NCI-H1436 treated with DMSO at 0.1 percent for 48 hours (cell line): ENCODE results near the gene XXYLT1.
"Not testable (repeated sequence)": the region's sequence is repeated elsewhere in the genome, so short reads cannot be mapped to it uniquely, and the experiment has no call there.

ENCODE experiments used
- DNase-seq: peaks from one replicate; lab custom pipeline; 2025; lab: John Stamatoyannopoulos, UW

The XXYLT1 gene

DNA sequence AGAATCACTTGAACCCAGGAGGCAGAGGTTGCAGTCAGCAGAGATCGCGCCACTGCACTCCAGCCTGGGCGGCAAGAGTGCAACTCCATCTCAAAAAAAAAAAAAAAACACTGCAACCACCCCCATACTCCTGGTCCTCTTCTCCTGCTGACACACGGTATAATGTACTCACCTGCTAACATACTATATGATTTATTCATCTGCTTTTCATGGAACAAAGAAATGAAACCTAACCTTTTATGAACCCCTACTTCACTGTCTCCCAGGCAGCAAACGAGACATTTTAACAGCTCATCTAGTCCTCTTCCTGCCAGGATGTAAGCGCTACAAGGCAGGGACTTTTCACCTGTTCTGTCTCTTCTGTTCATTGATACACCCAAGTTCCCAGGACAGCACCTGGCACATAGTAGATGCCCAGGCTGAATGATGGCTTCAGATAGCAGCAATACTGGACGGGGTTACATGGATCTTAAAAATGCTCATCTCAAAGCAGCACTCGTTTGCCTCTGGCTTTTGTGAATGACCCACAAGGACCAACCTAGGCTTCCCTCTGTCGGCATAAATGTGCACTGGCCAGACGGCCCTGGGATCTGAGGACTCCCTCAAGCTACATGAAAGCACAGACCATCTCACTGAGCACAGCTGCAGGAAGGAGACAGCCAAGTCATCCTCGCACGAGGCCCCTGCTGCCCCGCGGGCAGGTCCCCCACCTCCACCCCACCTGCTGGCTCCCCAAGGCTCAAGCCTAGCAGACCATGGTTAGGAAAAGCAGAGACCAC lies 20.3 kb downstream of the XXYLT1 start:
- peak; percentile 35 for DNase-seq

DNA sequence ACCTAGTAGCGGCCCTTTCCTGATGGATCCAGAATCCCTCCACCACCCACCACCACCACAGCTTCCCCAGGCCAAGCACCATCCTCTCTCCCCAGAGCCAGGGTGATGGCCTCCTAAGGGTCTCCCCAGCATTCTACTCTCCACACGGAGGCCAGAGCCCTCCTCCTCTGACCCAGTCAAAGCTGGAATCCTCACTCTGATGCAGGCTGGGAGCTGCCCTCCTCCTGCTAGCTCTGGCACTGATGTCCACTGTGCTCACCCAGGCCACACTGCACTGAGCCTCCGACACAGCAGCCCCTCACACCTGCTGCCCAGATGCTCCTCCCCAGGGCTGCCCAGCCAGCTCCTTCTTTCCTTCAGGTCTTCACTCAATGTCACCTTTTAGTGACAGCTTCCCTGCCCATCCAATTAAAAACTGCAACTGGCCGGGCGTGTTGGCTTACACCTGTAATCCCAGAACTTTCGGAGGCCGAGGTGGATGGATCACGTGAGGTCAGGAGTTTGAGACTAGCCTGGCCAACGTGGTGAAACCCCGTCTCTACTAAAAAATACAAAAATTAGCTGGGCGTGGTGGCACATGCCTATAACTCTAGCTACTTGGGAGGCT lies 21.0 kb downstream of the XXYLT1 start:
- no peak for DNase-seq

DNA sequence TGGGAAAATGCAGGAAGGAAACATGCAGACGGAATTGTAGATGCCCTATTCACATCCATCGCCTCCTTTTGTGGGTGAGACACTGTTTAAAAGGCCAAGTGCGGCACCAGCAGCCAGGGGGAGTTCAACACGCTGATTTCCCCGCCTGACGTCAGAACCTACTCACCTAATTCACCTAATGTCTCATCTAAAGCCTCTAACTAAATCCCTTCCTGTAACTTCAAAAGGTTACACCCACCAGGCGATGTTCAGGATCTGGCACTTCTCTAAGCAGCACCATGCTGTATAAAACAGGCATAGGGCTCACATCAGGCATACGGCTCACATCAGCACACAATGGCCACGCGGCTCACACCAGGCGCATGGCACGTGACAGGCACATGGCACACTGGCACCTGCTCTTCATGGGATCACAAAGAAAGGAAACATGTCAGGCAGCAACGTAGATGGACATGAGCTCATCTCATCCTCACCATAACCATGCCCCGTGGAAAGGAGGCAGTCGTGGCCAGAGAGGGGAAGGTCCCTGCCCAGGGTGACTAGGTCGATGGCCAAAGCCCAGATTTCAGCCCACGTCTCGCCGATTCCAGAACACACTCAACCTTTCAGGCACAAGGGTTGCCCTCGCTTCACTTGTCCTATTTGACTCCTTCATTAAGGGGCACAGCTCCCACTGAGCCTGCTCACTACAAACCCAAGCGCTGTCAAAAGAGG lies 21.7 kb downstream of the XXYLT1 start:
- no peak for DNase-seq

DNA sequence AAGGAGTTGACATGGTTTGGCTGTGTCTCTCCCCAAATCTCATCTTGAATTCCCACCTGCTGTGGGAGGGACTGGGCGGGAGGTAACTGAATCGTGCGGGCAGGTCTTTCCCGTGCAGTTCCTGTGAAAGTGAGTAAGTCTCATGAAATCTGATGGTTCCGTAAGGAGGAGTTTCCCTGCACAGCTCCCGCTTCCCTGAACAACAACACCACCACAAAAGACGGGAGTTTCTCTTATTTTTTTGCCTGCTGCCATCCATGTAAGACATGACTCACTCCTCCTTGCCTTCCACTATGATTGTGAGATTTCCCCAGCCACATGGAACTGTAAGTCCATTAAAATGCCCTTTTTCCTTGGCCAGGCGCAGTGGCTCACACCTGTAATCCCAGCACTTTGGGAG lies 22.7 kb downstream of the XXYLT1 start:
- no peak for DNase-seq

DNA sequence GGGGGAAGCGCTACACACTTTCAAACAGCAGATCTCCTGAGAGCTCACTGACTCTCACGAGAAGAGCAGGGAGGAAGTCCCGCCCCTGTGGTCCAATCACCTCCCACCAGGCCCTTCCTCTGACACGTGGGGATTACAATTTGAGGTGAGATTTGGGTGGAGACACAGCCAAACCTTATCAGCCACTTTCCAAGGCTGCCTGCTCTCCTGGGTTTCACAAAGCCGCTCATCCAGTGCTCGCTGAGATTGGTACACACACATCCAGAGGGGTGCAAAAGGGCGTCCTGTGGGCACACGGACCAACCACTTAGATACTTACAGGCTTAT lies 23.1 kb downstream of the XXYLT1 start:
- DNase-seq, result no peak

DNA sequence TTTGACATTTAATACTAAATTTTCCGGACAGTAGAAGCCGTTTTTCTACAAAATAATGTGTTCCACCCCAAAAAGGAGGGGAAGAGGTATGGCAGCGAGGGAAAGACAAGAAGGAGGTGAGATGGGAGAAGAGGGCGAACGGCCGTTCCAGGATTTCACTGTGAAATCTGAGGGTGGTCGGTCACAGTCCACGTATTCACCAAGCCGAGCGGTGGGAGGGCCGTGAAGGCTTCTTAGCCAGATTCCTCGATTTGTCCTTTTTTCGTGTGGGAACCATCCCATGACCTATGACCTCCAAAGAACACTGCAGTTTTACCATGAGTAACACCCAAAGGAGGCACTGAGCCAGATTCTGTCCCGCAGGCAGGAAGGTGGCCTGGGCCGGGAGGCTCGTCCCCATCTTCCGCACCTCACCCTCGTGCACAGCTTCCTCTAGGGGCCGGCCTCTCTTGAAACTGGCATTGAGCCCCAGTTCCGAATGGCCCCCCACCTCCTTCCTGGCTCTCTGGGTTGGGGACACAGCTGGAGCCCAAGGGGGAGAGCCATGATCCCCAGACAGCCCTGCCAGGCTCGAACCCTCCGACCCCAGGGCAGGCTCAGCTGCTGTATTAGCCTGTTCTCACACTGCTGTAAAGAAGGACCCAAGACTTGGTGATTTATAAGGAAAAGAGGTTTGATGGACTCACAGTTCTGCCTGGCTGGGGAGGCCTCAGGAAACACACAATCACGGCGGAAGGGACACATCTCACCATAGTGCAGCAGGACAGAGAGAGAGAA lies 23.7 kb downstream of the XXYLT1 start:
- DNase-seq, result no peak

- DNase-seq, result no peak
Observed at GRCh38 chr3:195246581-195246995, 24.4 kb downstream of the XXYLT1 start.

- DNase-seq, result no peak
Observed at GRCh38 chr3:195245531-195245951, 25.4 kb downstream of the XXYLT1 start.

DNA sequence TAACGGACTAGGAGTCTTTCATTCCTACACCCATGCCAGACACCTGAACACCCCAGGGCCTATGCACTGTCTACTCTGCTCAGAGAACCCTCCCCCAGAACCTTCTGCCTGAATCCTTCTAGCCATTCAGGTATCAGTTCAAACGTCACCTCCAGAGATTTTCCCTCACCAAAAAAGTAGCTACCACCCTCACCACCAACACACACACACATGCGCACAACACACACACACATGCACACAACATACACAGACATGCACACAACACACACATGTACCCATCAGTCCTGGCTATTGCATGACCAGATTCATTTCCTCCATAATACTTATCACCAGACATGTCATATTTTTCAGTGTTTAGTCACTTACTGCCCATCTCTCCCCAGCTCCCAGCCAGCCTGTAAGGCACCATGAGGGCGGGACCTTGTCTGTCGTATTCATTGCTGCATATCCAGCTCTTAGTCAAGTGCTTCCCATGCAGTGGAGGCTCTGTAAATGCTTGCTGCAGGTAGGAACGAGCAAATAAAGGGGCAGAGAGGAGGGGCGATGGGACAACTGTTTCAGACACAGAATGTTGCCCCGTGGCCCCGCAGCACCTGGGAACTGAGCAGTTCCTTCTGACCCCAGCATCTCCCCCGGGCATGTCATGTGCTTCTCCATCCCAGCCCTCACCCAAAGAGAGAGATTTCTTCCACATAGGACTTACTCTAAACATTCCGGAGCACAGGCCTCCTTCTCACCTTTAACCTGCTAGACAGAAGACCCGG lies 29.2 kb downstream of the XXYLT1 start:
- DNase-seq, result no peak

DNA sequence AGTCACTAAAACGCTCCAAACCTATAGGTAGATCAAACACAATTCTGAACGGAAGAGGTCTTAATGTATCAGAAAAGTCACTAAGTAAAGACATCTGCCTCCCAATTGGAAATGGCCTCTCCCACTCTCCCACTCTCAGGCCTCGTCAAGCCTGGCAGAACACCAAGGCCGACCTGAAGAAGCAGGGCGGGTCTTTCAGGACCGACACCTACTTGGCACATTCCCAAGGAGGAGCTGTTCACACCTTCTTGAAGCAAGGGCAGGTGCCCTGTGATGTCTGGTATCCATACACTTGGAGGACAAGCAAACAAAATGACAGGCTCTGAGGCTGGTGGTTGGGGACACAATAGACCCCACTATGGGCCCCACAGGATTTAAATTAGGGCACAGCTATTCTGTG lies 30.0 kb downstream of the XXYLT1 start:
- DNase-seq, result no peak

DNA sequence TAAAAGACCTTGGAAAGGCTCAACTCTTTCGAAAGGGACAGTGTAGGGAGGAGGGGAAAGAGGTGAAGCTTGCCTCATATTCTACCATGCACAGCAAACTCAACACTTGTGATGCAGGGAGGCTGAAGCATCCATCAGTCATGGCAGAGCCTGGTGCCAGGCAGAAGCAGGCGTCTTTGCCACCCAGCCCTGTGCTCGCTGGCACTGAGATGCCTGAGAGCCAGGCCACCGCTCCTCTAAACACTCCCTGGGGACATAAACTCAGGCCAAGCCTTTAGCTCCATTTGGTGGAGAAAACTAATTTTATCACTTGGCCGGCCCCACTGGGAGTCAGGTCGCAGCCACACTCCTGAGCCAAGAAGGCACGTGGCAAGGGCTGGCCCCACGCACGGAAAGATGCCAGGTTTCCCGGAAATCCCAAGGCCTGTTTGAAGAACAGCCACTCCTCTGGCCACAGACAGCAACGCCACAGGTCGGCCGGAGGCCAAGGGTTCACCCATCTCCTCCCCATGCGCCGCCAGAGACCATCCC lies 30.7 kb downstream of the XXYLT1 start:
- DNase-seq, result no peak

DNA sequence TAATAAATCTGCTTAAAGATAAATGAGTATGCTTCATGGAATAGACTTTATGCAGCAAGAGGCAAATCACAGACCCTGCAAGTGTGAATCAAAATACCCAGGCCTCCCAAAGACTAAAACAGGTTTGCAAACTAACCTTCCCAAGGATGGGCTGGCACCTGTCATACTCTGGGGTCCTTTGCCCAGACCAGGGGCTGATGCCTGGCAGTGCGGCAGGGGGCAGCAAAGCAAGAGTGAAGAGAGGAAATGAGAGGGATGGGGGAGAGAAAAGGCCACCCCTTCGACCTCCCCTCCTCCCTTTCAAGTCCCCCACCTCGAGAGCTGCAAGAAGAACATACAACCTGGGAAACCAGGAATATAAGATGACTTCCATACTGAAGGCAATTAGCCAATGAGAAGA lies 31.8 kb downstream of the XXYLT1 start:
- DNase-seq, result no peak

DNA sequence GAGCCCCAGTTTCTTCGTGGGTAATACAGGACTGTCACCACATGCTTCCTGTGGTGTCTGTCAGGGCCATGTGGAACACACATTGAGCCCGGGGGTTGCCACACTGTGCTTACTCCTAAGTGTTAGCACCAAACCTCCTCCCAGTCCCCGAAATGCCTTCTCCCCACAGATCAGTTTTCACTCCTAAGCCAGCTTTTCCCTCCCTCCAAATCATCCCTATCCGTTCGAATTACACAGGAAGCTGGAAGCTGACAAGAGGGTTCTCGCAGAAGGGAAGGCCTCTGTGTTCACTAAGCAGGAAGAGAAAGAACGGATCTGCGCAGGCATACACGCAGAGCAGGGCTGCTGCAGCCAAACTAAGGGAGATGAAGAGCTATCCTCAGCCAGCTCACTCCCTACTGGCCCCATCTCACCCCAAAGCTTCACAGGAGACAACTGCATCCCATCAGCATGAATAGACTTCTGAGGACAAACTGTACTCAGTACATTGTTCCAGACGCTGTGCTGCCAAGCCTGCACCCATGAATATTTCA lies 32.3 kb downstream of the XXYLT1 start:
- no peak for DNase-seq

- DNase-seq, result no peak
Observed at GRCh38 chr3:195238081-195238571, 32.8 kb downstream of the XXYLT1 start.

DNA sequence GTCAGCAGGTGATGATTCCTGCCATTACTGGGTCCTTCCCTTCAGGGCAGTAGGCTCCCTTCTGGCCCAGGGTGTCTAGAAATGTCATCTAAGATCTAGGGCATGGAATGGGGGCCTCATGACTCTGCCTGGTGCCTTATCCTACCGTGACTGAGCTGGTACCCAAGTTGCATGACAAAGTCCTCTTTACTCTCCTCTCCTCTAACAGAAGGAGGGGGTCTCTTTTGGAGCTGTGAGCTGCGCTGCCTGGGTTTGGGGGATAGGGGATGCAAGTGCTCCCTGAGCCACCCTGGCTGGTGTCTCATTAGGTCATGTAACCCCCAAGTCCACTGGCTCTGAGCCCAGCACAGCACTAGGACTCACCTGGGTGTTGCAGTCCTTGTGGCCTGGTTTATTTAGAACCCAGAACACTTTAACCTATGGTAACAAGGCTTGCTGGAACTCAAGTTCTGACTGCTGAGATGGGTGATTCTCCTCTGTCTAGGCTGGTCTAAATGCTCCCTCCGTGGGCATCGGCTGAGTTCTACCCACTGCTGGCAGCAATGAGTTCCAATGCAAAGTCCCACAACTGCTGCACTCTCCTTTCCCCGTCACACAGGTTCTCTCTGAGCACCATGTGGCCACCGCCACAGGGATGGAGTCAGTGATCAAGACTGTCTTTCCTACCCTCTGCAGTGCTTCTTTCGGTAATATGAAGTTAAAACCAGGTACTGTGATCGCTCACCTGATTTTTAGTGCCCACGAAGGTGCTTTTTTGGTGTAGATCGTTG lies 34.0 kb downstream of the XXYLT1 start:
- no peak for DNase-seq

GRCh38 chr3:195236076-195236798 lies 34.7 kb downstream of the XXYLT1 start:
- no peak for DNase-seq

DNA sequence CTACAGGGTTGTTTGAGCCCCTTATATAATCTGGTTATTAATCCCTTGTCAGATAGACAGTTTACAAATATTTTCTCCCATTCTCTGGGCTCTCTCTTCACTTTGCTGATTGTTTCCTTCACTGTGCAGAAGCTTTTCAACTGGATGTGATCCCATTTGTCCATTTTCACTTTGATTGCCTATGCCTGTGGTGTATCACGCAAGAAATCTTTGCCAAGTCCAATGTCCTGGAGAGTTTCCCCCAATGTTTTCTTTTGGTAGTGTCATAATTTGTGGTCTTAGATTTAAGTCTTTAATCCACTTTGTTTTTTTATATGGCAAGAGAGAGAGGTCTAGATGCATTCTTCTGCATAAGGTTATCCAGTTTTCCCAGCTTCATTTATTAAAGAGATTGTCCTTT lies 40.7 kb downstream of the XXYLT1 start:
- DNase-seq, result no peak

- not testable (repeated sequence) for DNase-seq
Observed at GRCh38 chr3:195228886-195229285, 42.1 kb downstream of the XXYLT1 start.

GRCh38 chr3:195227871-195228270 lies 43.1 kb downstream of the XXYLT1 start:
- no peak for DNase-seq
